Mesenchymal stem cell (in vitro differentiated cells and primary cell): ENCODE results near the gene ALKBH7.
"Not testable (repeated sequence)": the region's sequence is repeated elsewhere in the genome, so short reads cannot be mapped to it uniquely, and the experiment has no call there.

Source experiments
- DNase-seq: peaks from one replicate; pipeline ENCODE4 v3.0.0-alpha.2; 2013
- H2AFZ ChIP-seq: one replicate; pipeline ENCODE4 v1.6.1; 2013; ENCODE audit warnings: low read depth, mild to moderate bottlenecking, control low read depth, inconsistent platforms, low read length, moderate library complexity
- H2AK5ac ChIP-seq: 2 replicates; pipeline ENCODE4 v1.6.1; 2013; ENCODE audit warnings: low read length, moderate library complexity, mild to moderate bottlenecking, inconsistent platforms; ENCODE audit not compliant: severe bottlenecking
- H2BK120ac ChIP-seq: one replicate; pipeline ENCODE4 v1.6.1; 2013; ENCODE audit warnings: low read depth, mild to moderate bottlenecking, inconsistent platforms, low read length, moderate library complexity
- H2BK12ac ChIP-seq, 2 experiments: one replicate each; pipeline ENCODE4 v1.6.1; 2013; ENCODE audit warnings: inconsistent platforms in 2 of 2, low read length in 2 of 2, mild to moderate bottlenecking in 2 of 2, moderate library complexity in 2 of 2, control low read depth in 1 of 2
- H2BK15ac ChIP-seq: one replicate; pipeline ENCODE4 v1.6.1; 2013; ENCODE audit warnings: mild to moderate bottlenecking, low read depth, inconsistent platforms; ENCODE audit not compliant: poor library complexity, severe bottlenecking
- H2BK5ac ChIP-seq: 2 replicates; pipeline ENCODE4 v1.6.1; 2013; ENCODE audit warnings: low read depth, mild to moderate bottlenecking, low read length, control low read depth, inconsistent platforms; ENCODE audit not compliant: poor library complexity, severe bottlenecking
- H3K14ac ChIP-seq, 2 experiments: one replicate each; pipeline ENCODE4 v1.6.1; 2013; ENCODE audit warnings: inconsistent platforms in 2 of 2, low read length in 2 of 2, control low read depth in 1 of 2, mild to moderate bottlenecking in 1 of 2, moderate library complexity in 1 of 2
- H3K18ac ChIP-seq, 2 experiments: one replicate each; pipeline ENCODE4 v1.6.1; 2013; ENCODE audit warnings: inconsistent platforms in 2 of 2, low read length in 2 of 2, control low read depth in 1 of 2, low read depth in 1 of 2, mild to moderate bottlenecking in 1 of 2
- H3K23ac ChIP-seq, 2 experiments: one replicate each; pipeline ENCODE4 v1.6.1; 2013; ENCODE audit warnings: inconsistent platforms in 2 of 2, low read length in 2 of 2, mild to moderate bottlenecking in 2 of 2, moderate library complexity in 2 of 2, control low read depth in 1 of 2
- H3K27ac ChIP-seq: 2 replicates; pipeline ENCODE4 v1.5.1; 2013; ENCODE audit warnings: mild to moderate bottlenecking, moderate library complexity, low read length, control low read depth, inconsistent platforms; ENCODE audit not compliant: poor library complexity, severe bottlenecking
- H3K27me3 ChIP-seq, 2 experiments: 2 replicates each; pipeline versions ENCODE4 v1.6.1 to v1.7.0; 2013; ENCODE audit warnings: low read length in 2 of 2, mild to moderate bottlenecking in 2 of 2, moderate library complexity in 2 of 2, control low read depth in 1 of 2, inconsistent platforms in 1 of 2; ENCODE audit not compliant: control insufficient read depth in 1 of 2, insufficient read depth in 1 of 2
- H3K36me3 ChIP-seq, 2 experiments: 2 replicates each; pipeline versions ENCODE4 v1.6.1 to v1.7.0; 2013; ENCODE audit warnings: low read length in 2 of 2, control low read depth in 1 of 2, inconsistent platforms in 1 of 2, low read depth in 1 of 2, mild to moderate bottlenecking in 1 of 2; ENCODE audit not compliant: insufficient read depth in 2 of 2, control insufficient read depth in 1 of 2
- H3K4ac ChIP-seq, 2 experiments: one replicate each; pipeline ENCODE4 v1.6.1; 2013; ENCODE audit warnings: inconsistent platforms in 2 of 2, low read length in 2 of 2, mild to moderate bottlenecking in 2 of 2, moderate library complexity in 2 of 2, control low read depth in 1 of 2, low read depth in 1 of 2
- H3K4me1 ChIP-seq: 2 replicates; pipeline ENCODE4 v1.6.1; 2013; ENCODE audit warnings: low read depth, low read length, control low read depth; ENCODE audit not compliant: control insufficient read depth, insufficient read depth
- H3K4me2 ChIP-seq: 2 replicates; pipeline ENCODE4 v1.6.1; 2013; ENCODE audit warnings: low read length, mild to moderate bottlenecking, inconsistent platforms; ENCODE audit not compliant: poor library complexity, severe bottlenecking
- H3K4me3 ChIP-seq, 2 experiments: 2 replicates each; pipeline versions ENCODE4 v1.5.1 to v1.7.0; 2013; ENCODE audit warnings: low read length in 2 of 2, mild to moderate bottlenecking in 2 of 2, control low read depth in 1 of 2, low read depth in 1 of 2; ENCODE audit not compliant: insufficient read depth in 1 of 2
- H3K79me1 ChIP-seq: replicated peaks from 2 replicates; pipeline ENCODE4 v1.6.1; 2013; ENCODE audit warnings: mild to moderate bottlenecking, control low read depth, low read length, inconsistent platforms; ENCODE audit not compliant: poor library complexity, severe bottlenecking
- H3K9ac ChIP-seq: 2 replicates; pipeline ENCODE4 v1.7.0; 2013; ENCODE audit warnings: mild to moderate bottlenecking, low read length, moderate library complexity
- H3K9me3 ChIP-seq: 2 replicates; pipeline ENCODE4 v1.7.0; 2013; ENCODE audit warnings: mild to moderate bottlenecking, low read length; ENCODE audit not compliant: control insufficient read depth
- H4K8ac ChIP-seq: one replicate; pipeline ENCODE4 v1.6.1; 2013; ENCODE audit warnings: inconsistent platforms, mild to moderate bottlenecking, low read length, moderate library complexity
- H4K91ac ChIP-seq: one replicate; pipeline ENCODE4 v1.6.1; 2013; ENCODE audit warnings: mild to moderate bottlenecking, low read length, inconsistent platforms
- WGBS: methylation state at CpG from one replicate; pipeline ENCODE4 v1.1.7; 2013; ENCODE audit warnings: mixed read lengths; 5-methylcytosine and 5-hydroxymethylcytosine counted together

ALKBH7 gene

DNA sequence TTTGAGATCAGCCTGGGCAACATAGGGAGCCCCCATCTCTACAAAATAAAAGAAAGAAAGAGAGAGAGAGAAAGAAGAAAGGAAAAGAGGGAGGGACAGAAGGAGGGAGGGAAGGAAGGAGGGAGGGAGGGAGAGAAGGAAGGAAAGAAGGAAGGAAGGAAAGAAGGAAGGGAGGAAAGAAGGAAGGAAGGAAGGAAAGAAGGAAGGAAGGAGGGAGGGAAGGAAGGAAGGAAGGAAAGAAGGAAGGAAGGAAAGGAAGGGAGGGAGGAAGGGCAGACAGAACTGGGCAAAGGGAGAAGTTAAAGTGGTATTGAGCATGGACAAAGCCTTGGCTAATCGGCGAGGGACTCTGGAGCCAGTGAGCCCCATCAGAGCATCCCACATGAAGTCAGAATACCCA is 23.3 kb upstream of the ALKBH7 start:
- H4K91ac ChIP-seq, H3K23ac ChIP-seq, H3K27ac ChIP-seq, H2AFZ ChIP-seq, H3K18ac ChIP-seq, H2BK12ac ChIP-seq, H3K4me1 ChIP-seq, H2BK5ac ChIP-seq, H4K8ac ChIP-seq, DNase-seq, H3K9ac ChIP-seq, H3K36me3 ChIP-seq, H3K14ac ChIP-seq, H3K79me1 ChIP-seq, H3K27me3 ChIP-seq, H3K4me3 ChIP-seq, H2AK5ac ChIP-seq, H3K4ac ChIP-seq, H3K9me3 ChIP-seq, H2BK15ac ChIP-seq, H2BK120ac ChIP-seq, H3K4me2 ChIP-seq: not testable (repeated sequence)
- 80% methylated on average over 2 of the region's 2 CpGs for WGBS

DNA sequence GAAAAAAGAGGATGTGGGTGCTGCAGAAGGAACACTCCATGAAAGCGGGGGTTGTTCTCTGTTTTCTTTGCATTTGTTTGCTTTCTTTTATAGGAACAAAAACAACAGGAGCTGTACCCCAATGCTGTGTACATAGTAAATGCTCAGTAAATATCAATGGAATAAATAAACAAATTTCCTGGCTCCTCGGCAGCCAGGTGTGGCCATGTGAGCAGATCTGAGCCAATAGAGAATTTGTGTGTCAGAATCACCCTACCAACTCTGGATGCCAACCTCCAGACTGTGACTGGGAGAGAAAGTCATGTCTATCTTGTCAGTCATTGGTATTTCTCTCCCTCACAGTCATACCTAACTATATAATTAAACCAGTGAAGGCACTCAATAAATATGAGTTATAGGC is 21.9 kb upstream of the ALKBH7 start:
- Histone ChIP-seq H3K23ac (no peak overlapping the region), H4K8ac (no peak overlapping the region), H3K27ac (no peak overlapping the region), H2AK5ac (no peak overlapping the region), H2BK12ac (no peak overlapping the region), H3K79me1 (no peaks in the 10 kb centered on the region), H3K14ac (no peak overlapping the region), H3K27me3 (peaks cover 0 to 6% of the 10 kb centered on the region in 2 experiments), H3K9me3 (no peaks in the 10 kb centered on the region), H3K4ac (no peak overlapping the region), H3K4me3 (no peak overlapping the region), H3K18ac (no peak overlapping the region), H3K9ac (no peak overlapping the region), H3K4me2 (no peak overlapping the region), H2BK15ac (no peak overlapping the region), H2BK120ac (no peak overlapping the region), H3K4me1 (no peaks in the 10 kb centered on the region), H2BK5ac (no peak overlapping the region), H3K36me3 (no peaks in the 10 kb centered on the region), H2AFZ (no peak overlapping the region), H4K91ac (no peak overlapping the region)
- DNase-seq = no peak
- 100% methylated on average over 2 of the region's 2 CpGs for WGBS

DNA sequence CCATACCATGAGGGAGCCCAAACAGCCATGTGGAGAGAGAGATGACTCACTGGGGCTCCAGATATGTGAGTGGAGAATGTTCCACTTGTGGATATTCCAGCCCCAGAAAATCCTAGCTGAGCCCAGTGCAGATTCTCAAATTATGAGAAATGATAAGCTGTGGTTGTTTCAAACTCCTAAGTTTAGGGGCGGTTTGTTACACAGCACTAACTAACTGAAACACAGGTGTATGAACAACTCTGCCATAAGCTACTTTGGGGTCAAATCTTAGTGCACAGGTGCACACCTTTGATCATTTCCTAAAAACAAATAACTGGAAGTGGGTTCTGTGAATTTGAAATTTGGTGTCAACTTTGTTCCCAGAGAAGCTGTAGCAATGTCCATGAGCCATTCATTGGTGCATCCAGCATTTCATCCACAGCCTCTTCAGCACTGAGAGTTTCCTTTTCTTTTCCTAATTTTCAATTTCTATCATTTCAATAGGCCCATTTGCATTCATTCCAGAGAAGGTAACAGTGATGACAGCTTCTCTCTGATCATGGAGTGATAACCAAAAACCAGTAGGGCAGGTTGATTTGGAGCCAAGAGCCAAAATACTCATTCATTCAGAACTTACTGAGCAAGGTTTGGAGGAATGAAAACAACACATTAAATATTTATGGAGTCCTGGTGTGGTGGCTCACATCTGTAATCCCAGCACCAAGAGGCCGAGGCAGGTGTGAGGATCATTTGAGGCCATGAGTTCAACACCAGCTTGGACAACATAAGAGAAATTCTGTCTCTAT is 20.0 kb upstream of the ALKBH7 start:
- Histone ChIP-seq H3K9me3 (no peaks in the 10 kb centered on the region), H2BK120ac (no peak overlapping the region), H3K4ac (no peak overlapping the region), H3K14ac (no peak overlapping the region), H3K18ac (no peak overlapping the region), H3K9ac (no peak overlapping the region), H2AK5ac (no peak overlapping the region), H3K4me3 (no peak overlapping the region), H3K27me3 (peaks cover 0 to 6% of the 10 kb centered on the region in 2 experiments), H4K91ac (no peak overlapping the region), H3K23ac (no peak overlapping the region), H2AFZ (no peak overlapping the region), H3K4me2 (no peak overlapping the region), H2BK5ac (no peak overlapping the region), H3K27ac (no peak overlapping the region), H3K79me1 (no peaks in the 10 kb centered on the region), H3K36me3 (no peaks in the 10 kb centered on the region), H4K8ac (no peak overlapping the region), H2BK12ac (no peak overlapping the region), H2BK15ac (no peak overlapping the region), H3K4me1 (no peaks in the 10 kb centered on the region)
- no peak for DNase-seq
- 94% methylated on average over 2 of the region's 2 CpGs for WGBS

DNA sequence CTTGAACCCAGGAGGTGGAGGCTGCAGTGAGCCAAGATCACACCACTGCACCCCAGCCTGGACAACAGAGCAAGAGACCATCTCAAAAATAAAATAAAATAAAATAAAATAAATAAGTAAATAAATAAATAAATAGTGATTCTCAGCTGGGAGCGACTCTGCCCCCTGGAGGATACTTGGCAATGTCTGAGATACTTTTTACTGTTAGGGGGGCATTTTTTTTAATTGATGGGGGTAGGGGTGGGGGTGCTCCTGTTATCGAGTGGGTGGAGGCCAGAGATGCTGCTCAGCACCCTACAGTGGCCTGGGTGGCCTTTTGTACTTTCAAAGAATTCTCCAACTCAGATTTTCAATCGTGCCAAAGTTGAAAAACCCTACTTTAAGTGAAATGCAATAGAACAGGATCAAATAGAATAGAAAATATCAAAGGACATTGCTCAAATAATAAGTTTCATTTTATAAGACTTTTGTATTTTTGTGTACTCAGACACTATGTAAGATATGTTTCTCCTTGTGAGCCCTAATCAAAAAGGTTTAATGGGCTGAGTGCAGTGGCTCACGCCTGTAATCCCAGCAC is 18.4 kb upstream of the ALKBH7 start:
- Histone ChIP-seq H3K14ac (no peak overlapping the region), H2AFZ (no peak overlapping the region), H4K91ac (no peak overlapping the region), H2AK5ac (no peak overlapping the region), H4K8ac (no peak overlapping the region), H3K9me3 (no peaks in the 10 kb centered on the region), H2BK12ac (no peak overlapping the region), H2BK5ac (no peak overlapping the region), H3K4me3 (no peak overlapping the region), H3K23ac (no peak overlapping the region), H3K9ac (no peak overlapping the region), H3K36me3 (no peaks in the 10 kb centered on the region), H3K79me1 (no peaks in the 10 kb centered on the region), H3K27ac (no peak overlapping the region), H3K4me1 (no peaks in the 10 kb centered on the region), H3K4ac (no peak overlapping the region), H3K27me3 (peaks cover 0 to 6% of the 10 kb centered on the region in 2 experiments), H2BK120ac (no peak overlapping the region), H3K4me2 (no peak overlapping the region), H2BK15ac (no peak overlapping the region), H3K18ac (no peak overlapping the region)
- 69% methylated on average over 3 of the region's 4 CpGs for WGBS
- DNase-seq = peak; percentile 41
